Pons (tissue), 1 donor: ENCODE results near the gene DGCR2.
"Not testable (repeated sequence)": the region's sequence is repeated elsewhere in the genome, so short reads cannot be mapped to it uniquely, and the experiment has no call there.

Experiments used
- DNase-seq: peaks from one replicate; pipeline ENCODE4 v3.0.0-alpha.2; 2016; ENCODE audit warnings: low spot score

DGCR2 gene

DNA sequence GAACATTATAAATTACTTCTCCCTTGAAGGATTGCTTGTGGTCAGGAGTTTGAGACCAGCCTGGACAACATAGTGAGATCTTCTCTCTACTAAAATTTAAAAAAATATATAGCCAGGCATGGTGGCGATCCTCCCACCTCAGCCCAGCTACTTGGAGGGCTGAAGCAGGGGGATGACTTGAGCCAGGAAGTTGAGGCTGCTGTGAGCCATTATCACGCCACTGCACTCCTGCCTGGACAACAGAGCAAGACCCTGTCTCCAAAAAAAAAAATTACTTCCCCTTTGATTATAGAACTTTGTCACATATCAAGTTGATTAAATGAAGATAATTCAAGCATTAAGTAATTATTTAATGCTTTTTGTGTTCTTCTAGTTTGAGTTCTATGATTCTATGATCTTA, 121.0 kb downstream of the DGCR2 start:
- DNase-seq, result no peak

DNA sequence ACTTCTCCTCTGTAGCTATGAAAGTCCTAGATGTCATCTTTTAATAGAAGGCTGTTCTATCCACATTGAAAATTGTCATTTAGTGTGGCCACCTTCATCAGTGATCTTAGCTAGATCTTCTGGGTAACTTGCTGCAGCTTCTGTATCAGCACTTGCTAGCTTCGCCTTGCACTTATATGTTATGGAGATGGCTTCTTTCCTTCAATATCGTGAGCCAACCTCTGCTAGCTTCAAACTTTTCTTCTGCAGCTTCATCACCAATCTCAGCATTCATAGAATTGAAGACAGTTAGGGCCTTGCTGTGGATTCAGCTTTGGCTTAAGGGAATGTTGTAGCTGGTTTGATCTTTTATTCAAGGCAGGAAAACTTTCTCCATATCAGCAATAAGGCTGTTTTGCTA, 122.1 kb downstream of the DGCR2 start:
- not testable (repeated sequence) for DNase-seq

DNA sequence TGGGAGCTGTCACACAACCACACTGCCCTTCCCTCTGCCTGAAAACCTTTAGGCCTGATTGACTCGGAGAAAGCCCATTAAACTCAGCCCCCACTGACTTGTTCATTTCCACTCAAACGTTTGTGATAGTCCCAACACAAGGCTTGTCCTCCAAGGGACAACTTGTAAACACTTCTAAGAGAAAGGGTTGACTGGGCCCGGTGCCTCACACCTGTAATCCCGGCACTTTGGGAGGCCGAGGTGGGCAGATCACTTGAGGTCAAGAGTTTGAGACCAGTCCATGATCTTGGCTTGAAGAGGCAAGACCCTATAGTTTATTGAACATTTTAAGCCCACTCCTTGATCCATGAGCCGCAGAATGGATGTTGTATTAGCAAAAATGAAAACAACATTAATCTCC, 122.8 kb downstream of the DGCR2 start:
- no peak for DNase-seq

DNA sequence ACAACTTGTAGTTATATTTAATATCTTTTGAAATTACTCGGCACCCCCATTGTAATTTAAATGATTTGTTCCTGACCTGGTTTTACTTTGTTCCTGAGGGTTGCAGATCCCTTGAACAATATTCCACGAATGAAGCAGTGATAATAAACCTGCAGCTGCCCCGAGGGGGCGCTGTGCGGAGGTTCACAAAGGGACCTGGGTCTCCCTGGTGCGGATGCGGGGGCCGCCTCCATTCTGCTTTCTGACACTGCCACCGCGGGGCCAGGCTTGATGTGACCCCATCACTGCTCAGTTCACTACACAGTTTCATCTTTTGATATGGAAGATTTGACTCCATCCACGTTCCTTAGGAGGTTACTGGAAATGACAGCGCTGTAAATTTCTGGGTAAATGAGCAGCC, 123.2 kb downstream of the DGCR2 start:
- DNase-seq, result no peak

DNA sequence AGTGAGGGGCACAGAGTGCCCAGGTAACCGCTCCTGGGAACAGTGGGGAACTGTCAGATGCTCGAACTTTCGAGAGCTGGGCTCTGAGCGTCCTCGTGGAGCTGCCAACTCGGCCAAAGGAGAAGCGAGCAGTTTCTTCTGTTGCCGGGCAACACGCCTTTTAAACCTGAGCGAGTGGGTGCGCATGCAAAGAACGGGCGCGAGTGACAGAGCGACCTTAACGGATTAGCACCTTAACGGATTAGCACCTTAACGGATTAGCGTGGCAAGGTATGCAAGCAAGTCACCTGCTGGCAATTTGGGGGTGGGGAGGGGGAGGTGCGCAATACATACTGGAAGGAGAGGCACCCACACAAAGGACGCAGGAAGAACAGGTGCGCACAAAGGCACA, 124.3 kb downstream of the DGCR2 start:
- no peak for DNase-seq

DNA sequence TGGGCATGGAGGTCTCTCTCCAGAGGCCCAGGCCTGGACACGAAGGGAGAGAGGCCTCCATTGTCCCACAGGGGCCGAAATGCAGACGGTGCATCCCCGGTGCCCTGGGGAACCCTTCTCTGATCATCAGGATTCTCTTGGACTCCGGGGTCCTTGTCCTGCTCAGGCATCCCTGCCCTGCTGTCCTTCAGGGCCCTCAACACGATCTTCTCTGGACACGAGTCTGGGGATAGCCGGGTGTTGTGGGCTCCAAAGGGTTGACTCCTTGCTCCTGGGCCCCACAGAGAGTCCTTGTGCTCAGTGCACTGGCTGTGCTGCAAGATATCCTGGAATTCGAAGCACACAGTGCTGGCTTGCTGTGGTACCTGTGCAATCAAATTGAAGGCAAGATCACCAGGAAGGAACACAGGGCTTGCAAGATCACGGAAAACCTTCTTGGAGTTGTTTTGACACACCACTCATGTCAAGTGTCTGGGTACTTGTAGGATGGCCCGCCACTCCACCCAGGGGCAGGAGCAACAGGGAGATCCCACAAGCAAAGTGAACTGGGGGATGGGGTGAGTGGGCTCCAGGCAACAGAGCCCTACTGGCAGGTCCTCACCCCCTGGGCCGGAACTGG, 124.8 kb downstream of the DGCR2 start:
- no peak for DNase-seq

DNA sequence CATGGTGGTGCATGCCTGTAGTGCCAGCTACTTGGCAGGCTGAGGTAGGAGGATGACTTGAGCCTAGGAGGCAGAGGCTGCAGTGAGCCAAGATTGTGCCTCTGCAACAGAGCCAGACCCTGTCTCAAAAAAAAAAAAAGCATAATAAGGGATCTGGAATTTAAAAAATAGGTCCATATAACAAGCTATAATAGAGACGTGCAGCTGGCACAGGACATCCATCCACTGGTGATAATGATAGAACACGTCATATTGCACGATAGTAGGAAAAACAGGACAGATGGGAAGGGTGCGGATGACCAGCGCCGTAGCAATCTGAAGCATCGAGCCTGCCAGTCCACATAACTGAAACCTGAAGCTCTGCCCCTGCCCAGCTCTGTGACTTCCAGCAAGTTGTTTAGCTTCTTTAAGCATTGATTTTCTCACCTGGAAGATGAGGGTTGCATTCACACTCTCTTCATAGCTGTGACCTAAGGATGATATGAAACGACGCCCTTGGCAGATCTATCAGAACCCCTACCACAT, 125.8 kb downstream of the DGCR2 start:
- no peak for DNase-seq

DNA sequence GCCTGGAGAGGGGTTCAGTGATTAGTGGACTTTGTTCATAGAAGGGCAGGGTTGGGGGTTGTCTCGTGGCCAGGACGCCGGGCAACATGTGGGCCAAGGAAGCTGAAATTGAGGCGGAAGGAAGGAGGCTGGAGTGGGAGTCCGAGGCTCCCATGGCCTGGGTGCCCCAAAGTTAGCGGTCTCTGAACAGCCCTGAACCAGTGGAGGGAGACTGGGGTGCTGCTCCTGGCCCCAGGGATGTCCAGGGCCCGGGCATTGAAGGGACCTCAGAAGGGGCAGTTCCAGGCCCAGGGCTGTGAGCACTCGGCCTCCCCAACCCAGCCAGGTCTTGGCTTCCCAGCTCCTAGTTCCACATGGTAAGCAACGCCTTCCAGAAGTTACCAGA, 126.9 kb downstream of the DGCR2 start:
- no peak for DNase-seq

DNA sequence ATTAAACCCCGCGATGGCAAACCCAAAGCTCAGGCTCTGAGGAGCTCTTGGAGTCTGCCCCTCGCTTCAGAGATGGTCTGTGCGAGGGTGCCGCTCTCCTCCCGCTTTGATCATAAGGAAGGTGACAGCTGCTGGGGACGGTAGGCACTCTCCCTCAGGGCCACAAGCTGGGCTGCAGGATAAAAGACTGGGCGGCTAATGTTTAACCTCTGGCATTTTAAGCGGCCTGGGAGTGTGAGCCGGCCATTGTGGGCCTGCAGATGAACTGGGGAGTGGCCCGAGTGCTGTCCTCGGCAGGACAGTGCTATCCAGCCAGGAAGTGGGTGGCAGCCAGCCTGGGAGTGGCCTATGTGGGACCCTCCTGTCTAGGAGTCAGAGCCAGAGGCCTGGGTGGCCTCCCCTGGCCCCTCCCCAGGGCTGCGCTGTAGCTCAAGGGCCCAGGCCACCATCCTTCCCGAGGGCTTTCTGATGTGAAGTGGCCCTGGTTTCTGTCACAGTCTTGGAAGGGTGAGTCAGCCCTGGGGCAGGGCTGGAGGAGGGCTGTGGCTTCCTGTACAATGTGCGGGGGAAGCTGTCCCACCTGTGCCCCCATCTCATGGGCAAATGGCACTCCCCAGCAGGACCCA, 127.4 kb downstream of the DGCR2 start:
- no peak for DNase-seq

DNA sequence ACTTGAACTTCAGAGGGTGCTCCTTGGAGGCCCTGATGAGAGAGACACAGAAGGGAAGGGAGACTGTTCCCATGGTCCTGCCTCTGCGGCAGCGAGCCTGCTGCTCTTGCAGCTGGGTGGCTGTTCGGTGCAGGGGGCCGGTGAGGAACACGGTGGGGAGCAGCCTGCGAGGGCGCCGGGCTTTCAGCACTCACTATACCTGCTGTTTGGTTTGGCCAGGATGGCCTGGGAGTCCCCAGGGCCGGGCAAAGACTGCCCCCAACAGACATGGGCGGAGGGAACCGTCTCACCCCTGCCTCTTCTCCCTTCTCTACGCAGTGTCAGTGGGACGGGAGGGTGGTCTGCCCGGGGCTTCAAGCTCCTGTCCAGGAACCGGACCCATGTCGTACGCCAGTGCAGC, 128.2 kb downstream of the DGCR2 start:
- DNase-seq, result no peak

DNA sequence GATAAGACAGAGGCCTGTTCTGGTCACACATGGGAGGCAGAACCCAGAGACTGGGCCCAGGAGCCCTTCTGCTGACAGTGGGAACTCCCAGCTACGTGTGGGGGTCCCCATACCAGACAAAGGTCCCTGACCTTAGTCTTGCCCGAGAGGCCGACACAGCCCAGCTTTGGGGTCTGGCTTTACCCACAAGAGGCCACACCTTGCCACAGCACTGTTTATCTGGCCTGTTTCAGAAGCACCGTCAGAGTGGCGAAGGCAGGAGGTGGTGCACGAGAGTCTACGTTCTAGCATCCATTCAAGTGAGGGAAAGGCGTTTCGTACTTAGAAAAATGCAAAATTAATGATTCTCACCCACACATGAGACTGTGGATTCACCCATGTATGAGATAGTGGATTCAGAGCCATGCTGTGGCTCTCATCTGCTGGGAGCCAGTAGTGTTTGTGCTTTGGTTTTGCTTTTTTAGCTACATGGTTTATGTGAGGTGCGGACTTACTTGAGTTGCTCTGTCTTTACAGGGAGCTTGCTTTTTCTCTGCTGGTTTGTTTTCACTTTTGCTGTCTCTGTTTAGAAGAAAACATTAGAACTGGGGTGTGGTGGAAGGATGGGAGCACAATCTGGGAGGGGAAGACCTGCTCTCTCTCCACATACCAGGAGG, 129.5 kb downstream of the DGCR2 start:
- no peak for DNase-seq

DNA sequence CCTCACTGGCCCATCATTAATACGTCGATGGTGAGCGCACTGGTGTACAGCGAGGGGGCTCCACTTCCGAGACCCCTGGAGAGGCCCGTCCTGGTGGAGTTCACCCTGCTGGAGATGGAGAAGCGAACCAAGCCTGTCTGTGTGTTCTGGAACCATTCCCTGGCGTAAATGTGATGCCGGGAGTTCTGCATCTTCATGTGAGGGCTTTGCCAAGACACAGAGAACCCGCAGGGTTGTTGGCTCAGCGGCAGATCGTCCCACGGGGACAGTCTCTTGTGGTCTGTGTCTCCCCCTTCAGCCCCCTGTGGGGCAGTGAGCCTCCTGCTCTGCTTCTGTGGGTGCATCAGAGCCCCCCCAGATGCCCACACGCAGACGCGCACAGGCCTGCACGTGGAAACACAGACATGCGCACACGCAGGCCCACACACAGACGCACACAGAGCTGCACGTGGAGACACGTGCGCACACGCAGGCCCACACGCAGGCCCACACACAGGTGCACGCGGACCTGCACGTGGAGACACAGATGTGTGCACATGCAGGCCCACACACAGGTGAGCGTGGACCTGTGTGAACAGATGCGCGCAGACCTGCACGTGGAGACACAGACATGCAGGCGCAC, 130.3 kb downstream of the DGCR2 start:
- no peak for DNase-seq

DNA sequence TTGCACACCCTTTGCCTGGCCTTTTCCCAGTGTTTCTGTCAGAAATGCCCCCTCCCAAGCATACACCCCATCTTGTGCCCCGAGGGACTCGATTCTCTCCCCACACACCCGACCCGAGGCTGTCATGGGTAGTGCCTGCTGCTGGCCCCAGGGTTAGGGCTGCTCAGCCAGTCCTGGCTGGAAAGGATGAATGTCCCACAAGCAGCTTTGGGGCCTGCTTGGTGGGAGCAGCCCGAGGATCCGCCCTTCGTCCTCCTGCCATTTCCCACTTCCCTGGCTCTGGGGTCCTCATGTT, 131.1 kb downstream of the DGCR2 start:
- DNase-seq, result no peak

DNA sequence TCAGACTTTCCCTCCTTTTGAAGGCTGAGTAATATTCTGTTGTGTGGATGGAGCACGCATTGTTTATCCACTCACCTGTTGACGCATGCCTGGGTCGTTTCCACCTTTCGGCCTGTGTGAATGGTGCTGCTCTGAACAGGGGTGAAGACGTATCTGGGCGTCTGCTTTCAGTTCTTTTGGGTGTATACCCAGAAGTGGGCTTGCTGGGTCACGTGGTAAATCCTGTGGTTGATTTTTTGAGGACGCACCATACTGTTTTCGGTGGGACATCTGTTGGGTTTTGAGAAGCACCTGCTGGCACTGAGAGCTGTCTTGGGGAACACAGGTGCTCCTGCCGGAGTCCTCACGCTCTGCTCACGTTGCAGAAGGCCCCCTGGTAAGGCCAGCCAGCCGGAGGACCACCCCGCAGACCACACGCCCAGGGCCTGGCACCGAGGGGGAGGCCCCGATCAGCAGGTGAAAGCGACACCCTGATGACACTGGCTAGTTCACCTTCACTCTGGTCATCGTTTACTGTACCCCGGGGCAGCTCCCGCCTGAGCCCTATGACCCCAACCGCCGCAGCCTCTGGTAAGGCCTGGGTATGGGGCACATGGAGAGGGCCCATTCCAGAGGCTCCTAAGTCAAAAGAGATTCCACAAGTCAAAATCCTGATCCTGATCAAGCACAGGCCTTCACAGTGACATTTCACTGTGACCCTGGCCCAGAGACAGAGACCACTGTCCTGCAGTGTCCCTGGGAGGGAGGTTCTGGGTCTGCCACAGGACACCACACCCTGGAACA, 131.7 kb downstream of the DGCR2 start:
- no peak for DNase-seq

DNA sequence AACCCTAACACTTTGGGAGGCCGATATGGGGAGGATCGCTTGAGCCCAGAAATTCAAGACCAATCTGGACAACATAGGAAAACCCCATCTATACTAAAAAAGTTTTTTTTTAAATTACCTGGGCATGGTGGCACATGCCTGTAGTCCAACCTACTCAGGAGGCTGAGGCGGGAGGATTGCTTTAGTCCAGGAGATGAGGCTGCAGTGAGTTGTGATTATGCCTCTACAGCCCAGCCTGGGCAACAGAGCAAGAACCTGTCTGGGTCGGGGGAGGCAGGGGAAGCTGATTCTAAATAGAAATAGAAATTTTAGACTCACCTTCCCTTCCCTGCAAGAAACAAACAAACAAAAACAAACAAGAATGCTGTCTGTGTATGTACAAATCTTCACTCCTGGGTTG, 133.3 kb downstream of the DGCR2 start:
- DNase-seq, result no peak

DNA sequence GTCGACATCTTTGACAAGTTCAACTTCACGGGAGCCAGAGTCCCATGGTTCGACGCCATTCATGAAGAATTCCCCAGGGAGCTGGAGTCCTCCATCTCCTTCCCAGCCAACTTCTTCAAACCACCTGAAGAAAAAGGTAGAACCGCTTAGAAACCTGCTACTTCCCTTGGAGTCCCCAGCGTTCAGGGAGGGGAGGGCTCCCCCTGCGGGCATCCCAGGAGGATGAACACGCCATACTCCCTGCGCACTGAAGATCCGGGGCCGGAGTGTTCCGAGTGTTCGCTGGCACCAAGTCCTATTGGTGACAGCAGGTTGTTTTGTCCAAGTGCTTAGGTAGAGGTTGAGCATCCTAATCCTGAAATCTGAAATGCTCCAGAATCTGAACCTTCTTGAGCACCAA, 134.4 kb downstream of the DGCR2 start:
- no peak for DNase-seq

DNA sequence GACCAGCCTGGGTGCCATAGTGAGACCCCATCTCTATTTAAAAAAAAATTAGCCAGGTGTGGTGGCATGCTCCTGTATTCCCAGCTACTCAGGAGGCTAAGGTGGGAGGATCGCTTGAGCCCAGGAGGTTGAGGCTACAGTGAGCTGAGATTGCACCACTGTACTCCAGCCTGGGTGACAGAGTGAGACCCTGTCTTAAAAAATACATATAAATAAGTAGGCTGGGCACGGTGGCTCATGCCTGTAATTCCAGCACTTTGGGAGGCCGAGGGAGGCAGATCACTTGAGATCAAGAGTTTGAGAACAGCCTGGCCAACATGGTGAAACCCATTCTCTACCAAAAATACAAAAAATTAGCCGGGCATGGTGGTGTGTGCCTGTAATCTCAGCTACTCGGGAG, 135.1 kb downstream of the DGCR2 start:
- not testable (repeated sequence) for DNase-seq
